K562 (cell line): ENCODE results near the gene ST6GAL1. TPM values are rescaled to one million over a fixed set of nuclear protein-coding genes. Genes with fewer than 3 reads are reported as not detected.

Experiments used
- CEBPB ChIP-seq: fragments of 450-650 bp; IDR thresholded peaks from 2 replicates; pipeline ENCODE4 v1.6.1; 2016; ENCODE audit warnings: missing genetic modification characterization, missing compliant biosample characterization
- CHD2 ChIP-seq: IDR thresholded peaks from 2 replicates; pipeline ENCODE4 v1.6.1; 2011; ENCODE audit warnings: low read depth, low read length
- COPS2 ChIP-seq: fragments of 450-650 bp; conservative IDR thresholded peaks from 2 replicates; pipeline ENCODE4 v1.6.1; 2016; ENCODE audit warnings: mild to moderate bottlenecking, moderate library complexity
- ESRRA ChIP-seq: fragments of 450-650 bp; IDR thresholded peaks from 2 replicates; pipeline ENCODE4 v1.6.1; 2014; ENCODE audit warnings: low read depth, mild to moderate bottlenecking, moderate library complexity, borderline replicate concordance
- ESRRB ChIP-seq: fragments of 250-450 bp; sonication (Bioruptor Pico); IDR thresholded peaks from 2 replicates; pipeline ENCODE4 v1.5.0; 2020; ENCODE audit warnings: mild to moderate bottlenecking, moderate library complexity, borderline replicate concordance
- MYBL2 ChIP-seq, 2 experiments: fragments of 450-650 bp in 1 of 2; sonication (generic) in 1 of 2; formaldehyde crosslinking in 1 of 2; IDR thresholded peaks; 2 replicates each; pipeline versions ENCODE4 v1.6.1 to v1.8.1; 2017 to 2022; ENCODE audit warnings: borderline replicate concordance in 1 of 2, inconsistent platforms in 1 of 2, low read depth in 1 of 2, mild to moderate bottlenecking in 1 of 2, missing genetic modification reagents in 1 of 2, moderate library complexity in 1 of 2
- MYC ChIP-seq, 2 experiments: fragments of 250-450 bp in 1 of 2; sonication (Bioruptor Pico) in 1 of 2; IDR thresholded peaks; 2 replicates each; pipeline versions ENCODE4 v1.5.1 to v1.6.1; 2012 to 2021; ENCODE audit warnings: low read depth in 2 of 2, borderline replicate concordance in 1 of 2, improper control_type of control experiment in 1 of 2, low read length in 1 of 2, mild to moderate bottlenecking in 1 of 2, moderate library complexity in 1 of 2
- NFIC ChIP-seq: fragments of 450-650 bp; IDR thresholded peaks from 2 replicates; pipeline ENCODE4 v1.6.1; 2017; ENCODE audit warnings: mild to moderate bottlenecking, inconsistent platforms
- SREBF1 ChIP-seq: fragments of 150-350 bp; IDR thresholded peaks from 2 replicates; pipeline ENCODE4 v1.6.1; 2014; ENCODE audit warnings: antibody characterized with exemption, low read depth, low read length, borderline replicate concordance
- STAG1 ChIP-seq: sonication (generic); formaldehyde crosslinking; IDR thresholded peaks from 2 replicates; pipeline ENCODE4 v1.5.0; 2020; ENCODE audit warnings: missing genetic modification reagents, borderline replicate concordance
- STAT5B ChIP-seq: fragments of 250-450 bp; sonication (Bioruptor Pico); IDR thresholded peaks from 2 replicates; pipeline ENCODE4 v1.8.0; 2021; ENCODE audit warnings: mild to moderate bottlenecking, inconsistent platforms
- TCF7L2 ChIP-seq: fragments of 150-350 bp; IDR thresholded peaks from 2 replicates; pipeline ENCODE4 v1.6.1; 2016; ENCODE audit warnings: low read depth, mild to moderate bottlenecking, low read length, moderate library complexity
- TOE1 ChIP-seq, 2 experiments: fragments of 450-650 bp in 1 of 2; sonication (generic) in 1 of 2; formaldehyde crosslinking in 1 of 2; IDR thresholded peaks; 2 replicates each; pipeline versions ENCODE4 v1.7.1 to v1.8.0; 2016 to 2022; ENCODE audit warnings: borderline replicate concordance in 2 of 2, mild to moderate bottlenecking in 2 of 2, antibody characterized with exemption in 1 of 2, inconsistent platforms in 1 of 2, low read depth in 1 of 2, missing genetic modification reagents in 1 of 2, moderate library complexity in 1 of 2
- TSHZ1 ChIP-seq: fragments of 250-450 bp; sonication (Bioruptor Pico); IDR thresholded peaks from 2 replicates; pipeline ENCODE4 v1.4.0; 2020; ENCODE audit warnings: mild to moderate bottlenecking, moderate library complexity
- ZBTB1 ChIP-seq: sonication (generic); formaldehyde crosslinking; IDR thresholded peaks from 2 replicates; pipeline ENCODE4 v1.8.1; 2023; ENCODE audit warnings: missing genetic modification reagents, low read depth, mild to moderate bottlenecking, borderline replicate concordance
- ZBTB33 ChIP-seq: sonication (generic); formaldehyde crosslinking; IDR thresholded peaks from 2 replicates; pipeline ENCODE4 v1.8.1; 2023; ENCODE audit warnings: mild to moderate bottlenecking, missing genetic modification reagents
- ZNF121 ChIP-seq: sonication (generic); formaldehyde crosslinking; conservative IDR thresholded peaks from 2 replicates; pipeline ENCODE4 v1.8.0; 2022; ENCODE audit warnings: missing genetic modification reagents
- ZNF239 ChIP-seq: fragments of 250-450 bp; sonication (Bioruptor Pico); IDR thresholded peaks from 2 replicates; pipeline ENCODE4 v1.4.0; 2020; ENCODE audit warnings: mild to moderate bottlenecking
- ZNF354B ChIP-seq: fragments of 250-450 bp; sonication (Bioruptor Pico); IDR thresholded peaks from 2 replicates; pipeline ENCODE4 v1.4.0; 2020
- ZNF384 ChIP-seq: IDR thresholded peaks from 2 replicates; pipeline ENCODE4 v1.6.1; 2012; ENCODE audit warnings: low read depth, low read length, improper control_type of control experiment
- ZNF408 ChIP-seq: fragments of 250-450 bp; sonication (Bioruptor Pico); IDR thresholded peaks from 2 replicates; pipeline ENCODE4 v1.4.0; 2020; ENCODE audit warnings: low read depth, mild to moderate bottlenecking, moderate library complexity
- ZNF707 ChIP-seq: fragments of 250-450 bp; sonication (Bioruptor Pico); conservative IDR thresholded peaks from 2 replicates; pipeline ENCODE4 v1.8.0; 2022; ENCODE audit warnings: inconsistent platforms, mild to moderate bottlenecking, moderate library complexity
- polyA plus RNA-seq, 8 experiments: library from polyadenylated mRNA; depleted of rRNA in 4 of 8; stranded (reverse) in 5 of 8; unstranded in 3 of 8; fragments of >200 nt; fragmentation: Nextera tagmentation in 2 of 8; fragmentation: Illumina TruSeq in 1 of 8; extraction: Ambion mirVana in 2 of 8; extraction: Trizol in 1 of 8; gene quantifications; 2 replicates each; pipeline versions ENCODE4 v1.2.1 to v1.2.3, GENCODE V29; 2011 to 2014; ENCODE audit warnings: inconsistent platforms in 1 of 8, missing spikeins in 1 of 8
- total RNA-seq, 7 experiments: library from RNA; depleted of rRNA in 6 of 7; stranded (reverse); fragments of >200 nt in 6 of 7; fragmentation: Illumina TruSeq in 2 of 7; extraction: Trizol in 2 of 7; gene quantifications; 2 replicates each; pipeline versions ENCODE4 v1.2.1 to v1.2.3, GENCODE V29; 2011 to 2021; ENCODE audit warnings: low replicate concordance in 1 of 7

Gene ST6GAL1
- total and polyA plus RNA-seq, 9 of the 15 experiments (the other 6 are each of a cell fraction or from before 2014, with no cell fraction given) = 31.9 to 145 (median 71.0) TPM

GRCh38 chr3:187101184-187102072, 171.1 kb downstream of the ST6GAL1 start (continued):
- no peak for TF ChIP-seq TSHZ1 (CRISPR knock-in tag)
- peak; percentile 99 for TF ChIP-seq NFIC
- no peak for TF ChIP-seq ESRRB (CRISPR knock-in tag)
- no peak for TF ChIP-seq ZNF707 (CRISPR knock-in tag)
- no peak for TF ChIP-seq ZNF354B (CRISPR knock-in tag)
- TF ChIP-seq STAG1 = no peak
- no peak for TF ChIP-seq TCF7L2
- TF ChIP-seq TOE1 (IDR thresholded peaks at IDR 0.05; ENCODE audit: borderline replicate concordance) = no peak
- TF ChIP-seq TOE1 (CRISPR knock-in tag; IDR thresholded peaks at IDR 0.05; ENCODE audit: borderline replicate concordance, low read depth) = no peak
- no peak for TF ChIP-seq ZBTB1 (CRISPR knock-in tag)
- TF ChIP-seq CHD2 = no peak
- TF ChIP-seq ZNF239 (CRISPR knock-in tag) = no peak
- TF ChIP-seq ESRRA = 0 out of 2 replicates have a peak, but pooled peaks have one; percentile 9
- TF ChIP-seq ZNF121 (CRISPR knock-in tag) = peak; percentile 22; the same call in 1 of the 2 replicates
- peak; percentile 44; the same call in 1 of the 2 replicates for TF ChIP-seq MYBL2 (IDR thresholded peaks at IDR 0.05; ENCODE audit: low read depth)
- no peak for TF ChIP-seq MYBL2 (CRISPR knock-in tag; IDR thresholded peaks at IDR 0.05; ENCODE audit: borderline replicate concordance)
- no peak for TF ChIP-seq CEBPB (tag)
- no peak for TF ChIP-seq SREBF1
- no peak for TF ChIP-seq ZNF408
- no peak for TF ChIP-seq STAT5B (CRISPR knock-in tag)
- TF ChIP-seq ZBTB33 (CRISPR knock-in tag) = no peak
- TF ChIP-seq MYC (IDR thresholded peaks at IDR 0.05; ENCODE audit: low read depth, low read length) = 0 out of 2 replicates have a peak, but pooled peaks have one; percentile 35
- TF ChIP-seq MYC (CRISPR knock-in tag; IDR thresholded peaks at IDR 0.05; ENCODE audit: borderline replicate concordance, low read depth) = no peak
- TF ChIP-seq ZNF384 = no peak
- TF ChIP-seq COPS2 = no peak
